Stimulated activated naive CD4-positive, alpha-beta T cell (primary cell): ENCODE measurements around the gene CEP85L.
A peak's percentile ranks its signal among the peaks of the same experiment; 100 is the strongest.

ENCODE experiments used
- DNase-seq, 6 experiments: peaks; one replicate each; lab custom pipeline; 2025; lab: John Stamatoyannopoulos, UW

CEP85L gene

GRCh38 chr6:118542184-118542952, 109.0 kb downstream of the CEP85L start:
- DNase-seq: no peak

DNA sequence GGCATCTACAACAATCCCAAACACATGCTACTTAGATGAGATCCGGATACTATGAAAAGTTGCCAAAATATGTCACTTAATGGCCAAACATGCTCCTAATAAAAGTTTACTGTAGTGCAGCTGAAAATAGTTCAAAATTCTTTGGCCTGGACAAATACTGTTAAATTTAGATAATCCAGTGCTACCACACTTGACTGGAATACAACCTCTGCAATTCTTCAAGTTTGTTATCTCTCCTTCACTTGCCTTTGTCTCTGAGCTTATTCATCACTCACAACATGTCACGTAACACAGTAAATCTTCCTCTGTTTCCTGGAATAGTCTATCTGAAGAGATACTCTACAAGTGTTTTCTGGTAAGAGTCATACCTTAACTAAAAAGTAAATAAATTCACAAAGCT, 113.8 kb downstream of the CEP85L start:
- no peak for DNase-seq

DNA sequence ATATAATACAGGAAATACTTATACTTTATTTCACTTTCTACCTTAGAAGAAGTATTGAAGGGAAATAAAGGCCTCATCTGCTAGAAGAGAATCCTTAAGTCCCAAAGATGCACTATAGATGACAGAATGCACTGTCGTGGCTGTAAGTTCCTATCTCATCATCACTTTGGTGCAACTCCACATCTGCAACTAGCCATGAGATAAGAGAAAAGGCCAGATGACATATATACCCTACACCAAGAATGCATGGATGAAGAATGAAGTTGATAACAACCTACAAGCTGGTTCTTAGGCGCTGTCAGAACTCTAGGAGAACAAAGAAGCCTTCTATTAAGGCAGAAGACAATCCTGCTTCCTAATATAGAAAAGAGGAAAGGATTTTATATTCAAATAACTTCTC, 114.9 kb downstream of the CEP85L start:
- DNase-seq: no peak

GRCh38 chr6:118535176-118535844, 116.1 kb downstream of the CEP85L start:
- DNase-seq: no peak

DNA sequence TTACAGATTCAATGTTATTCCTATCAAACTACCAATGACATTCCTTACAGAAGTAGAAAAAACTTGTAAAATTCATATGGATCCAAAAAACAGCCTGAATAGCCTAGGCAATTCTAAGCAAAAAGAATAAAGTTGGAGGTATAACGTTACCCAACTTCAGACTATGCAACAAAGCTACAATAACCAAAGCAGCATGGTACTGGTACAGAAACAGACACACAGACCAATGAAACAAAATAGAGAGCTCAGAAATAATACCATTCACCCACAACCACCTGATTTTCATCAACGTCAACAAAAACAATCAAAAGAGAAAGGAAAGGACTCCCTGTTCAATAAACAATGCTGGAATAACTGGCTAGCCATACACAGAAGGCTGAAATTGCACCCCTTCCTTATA, 120.4 kb downstream of the CEP85L start:
- DNase-seq: no peak

DNA sequence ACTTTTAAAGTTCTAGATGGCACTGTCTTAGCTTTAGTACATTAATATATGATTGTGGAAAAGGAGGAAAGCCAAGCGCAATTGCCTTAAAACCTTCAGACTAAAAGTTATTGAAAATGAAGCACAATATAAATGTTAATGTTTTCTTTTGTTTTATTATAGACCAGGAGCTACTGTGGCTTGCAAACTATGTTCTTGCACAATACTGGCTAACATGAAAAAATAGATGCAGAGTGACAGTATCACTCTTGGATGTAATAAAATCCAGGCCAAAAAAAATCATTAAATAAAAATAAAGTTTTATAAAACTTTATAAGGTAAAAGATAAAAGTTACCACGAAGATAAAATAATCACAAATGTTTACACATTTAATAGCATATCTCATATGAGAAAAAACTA, 121.6 kb downstream of the CEP85L start:
- DNase-seq: no peak

- no peak for DNase-seq
These were observed 123.3 kb downstream of the CEP85L start for GRCh38 chr6:118528129-118528528.

DNA sequence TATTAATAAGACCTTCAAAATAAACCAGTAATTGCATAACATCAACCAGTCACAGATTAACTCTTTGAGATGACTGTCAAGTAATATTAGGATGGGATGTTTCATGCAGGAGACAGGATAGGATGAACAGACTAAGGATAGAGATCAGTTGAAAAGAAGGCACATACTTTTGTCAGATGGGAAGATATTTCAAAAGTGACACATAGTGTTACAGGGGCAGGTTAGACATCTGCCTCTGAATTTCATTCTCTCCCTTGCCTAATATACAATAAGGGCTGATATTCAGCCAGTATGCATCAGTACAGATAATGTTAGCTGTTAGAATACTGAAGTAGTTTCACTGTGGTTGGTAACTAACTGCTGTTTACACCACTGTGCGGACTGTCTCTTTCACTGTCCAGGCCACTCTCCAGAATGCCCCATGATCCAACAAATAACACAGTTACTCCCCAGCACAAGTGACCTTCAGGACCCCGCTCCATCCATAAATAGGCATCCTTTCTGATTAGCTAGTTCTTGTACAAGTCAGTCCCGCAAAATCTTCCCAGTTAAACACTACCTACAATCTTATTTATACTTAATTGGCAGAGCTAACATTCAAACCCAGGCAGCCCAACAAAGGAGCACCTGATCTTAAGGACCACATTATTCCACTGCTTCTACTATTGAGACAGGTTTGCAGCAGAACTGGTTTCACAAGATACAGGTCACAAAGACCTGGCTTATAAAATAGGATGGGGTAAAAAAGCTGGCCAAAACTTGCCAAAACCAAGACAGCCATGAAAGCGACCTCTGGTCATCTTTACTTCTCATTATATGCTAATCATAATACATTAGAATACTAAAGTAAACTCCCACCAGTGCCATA, 125.2 kb downstream of the CEP85L start:
- no peak for DNase-seq

GRCh38 chr6:118524686-118525085, 126.7 kb downstream of the CEP85L start:
- DNase-seq: peak in 2 of 6 experiments; percentile 1 to 4

DNA sequence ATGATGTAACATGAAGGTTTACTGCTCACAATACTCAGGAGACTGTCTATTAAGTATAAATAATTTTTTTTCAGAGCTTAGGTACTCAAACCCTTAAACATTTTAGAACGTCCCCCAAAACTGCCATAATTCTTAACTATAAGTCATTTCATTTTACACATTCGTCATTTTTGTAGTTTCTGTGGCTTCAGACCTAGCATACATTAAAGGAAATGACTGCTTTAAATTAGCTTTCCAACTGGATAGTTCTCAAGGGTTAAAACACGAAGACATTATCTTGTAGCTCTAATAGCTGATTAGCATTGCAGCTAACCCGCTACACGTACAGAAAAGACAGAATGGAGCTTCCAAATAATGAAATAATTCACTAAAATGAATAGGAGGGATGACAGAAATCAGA, 128.2 kb downstream of the CEP85L start:
- DNase-seq: no peak

DNA sequence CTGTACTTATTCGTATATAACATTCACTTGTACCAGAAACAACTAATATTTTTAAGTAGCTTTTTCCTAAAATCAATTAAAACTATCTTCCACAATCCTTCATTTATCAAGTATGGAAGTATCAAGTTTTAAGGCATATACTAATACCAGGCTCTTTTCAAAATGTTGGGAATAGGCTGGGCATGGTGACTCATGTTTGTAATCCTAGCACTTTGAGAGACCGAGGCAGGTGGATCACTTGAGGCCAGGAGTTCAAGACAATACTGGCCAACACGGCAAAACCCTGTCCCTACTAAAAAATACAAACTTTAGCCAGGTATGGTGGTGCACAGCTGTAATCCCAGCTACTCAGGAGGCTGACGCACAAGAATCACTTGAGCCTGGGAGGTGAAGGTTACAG, 129.0 kb downstream of the CEP85L start:
- no peak for DNase-seq

GRCh38 chr6:118514689-118515088, 136.7 kb downstream of the CEP85L start:
- no peak for DNase-seq

GRCh38 chr6:118511930-118512715, 139.3 kb downstream of the CEP85L start:
- no peak for DNase-seq

DNA sequence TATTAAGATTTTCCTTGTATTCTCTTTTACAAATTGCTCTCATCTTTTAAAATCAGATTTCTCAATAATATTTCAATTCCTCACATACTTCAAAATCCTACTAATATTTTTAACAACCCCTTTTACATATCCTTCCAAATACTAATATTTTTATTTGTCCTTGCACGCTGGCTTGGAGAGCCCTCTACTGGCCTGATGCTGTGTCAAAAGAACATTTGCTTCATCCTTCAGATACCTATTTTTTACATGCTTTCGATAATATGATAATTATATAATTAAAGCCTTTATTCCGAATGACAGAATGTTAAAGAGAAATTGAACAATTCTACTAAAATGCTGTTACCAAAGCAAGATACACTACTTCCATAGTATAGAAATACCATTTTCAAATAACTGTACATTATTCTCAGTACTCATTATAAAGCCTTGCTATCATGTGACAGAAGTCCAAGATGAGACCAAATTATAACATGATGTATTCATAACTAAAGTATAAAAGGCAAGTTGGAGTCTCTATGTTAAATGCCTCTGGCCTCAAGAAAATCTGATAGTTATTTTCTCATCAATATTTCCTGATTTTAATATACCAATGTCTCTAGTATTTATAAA, 142.3 kb downstream of the CEP85L start:
- DNase-seq: no peak

- DNase-seq: no peak
These were observed 143.8 kb downstream of the CEP85L start for GRCh38 chr6:118507636-118508035.

- DNase-seq: no peak
These were observed 145.2 kb downstream of the CEP85L start for GRCh38 chr6:118506071-118506638.

GRCh38 chr6:118505656-118506055, 145.7 kb downstream of the CEP85L start:
- DNase-seq: no peak

- DNase-seq: no peak
These were observed 146.8 kb downstream of the CEP85L start for GRCh38 chr6:118504611-118505010.

- DNase-seq: no peak
These were observed 149.2 kb downstream of the CEP85L start for GRCh38 chr6:118502169-118502568.

- no peak for DNase-seq
These were observed 149.6 kb downstream of the CEP85L start for GRCh38 chr6:118501765-118502164.

DNA sequence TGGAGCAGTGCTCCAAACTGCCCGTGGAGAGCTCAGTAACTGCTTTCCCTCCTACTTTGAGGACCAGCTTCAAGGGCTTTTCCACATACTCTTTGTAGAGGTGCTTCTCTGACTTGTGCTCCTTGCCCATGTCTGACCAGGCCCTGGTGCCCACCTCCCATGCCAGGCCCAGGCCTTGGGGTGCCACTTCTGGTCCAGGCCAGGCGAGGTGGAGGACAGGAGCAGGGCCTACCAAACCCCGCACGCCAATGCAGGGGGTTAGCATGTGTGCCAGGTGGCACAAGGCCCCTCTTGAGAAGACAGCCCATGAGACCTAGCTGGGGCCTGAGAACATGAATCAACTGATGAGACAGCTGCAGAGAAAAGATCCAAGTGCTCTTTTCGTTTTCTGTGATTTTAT, 150.3 kb downstream of the CEP85L start:
- no peak for DNase-seq
